SH-SY5Y (cell line): ENCODE results near the gene UAP1L1.

Source experiments
- GATA2 ChIP-seq: IDR thresholded peaks from 2 replicates; pipeline ENCODE4 v1.6.1; 2011; ENCODE audit warnings: mild to moderate bottlenecking, low read depth, low read length
- GATA3 ChIP-seq: IDR thresholded peaks from 2 replicates; pipeline ENCODE4 v1.6.1; 2011; ENCODE audit warnings: low read depth, mild to moderate bottlenecking, low read length, moderate library complexity

DNA sequence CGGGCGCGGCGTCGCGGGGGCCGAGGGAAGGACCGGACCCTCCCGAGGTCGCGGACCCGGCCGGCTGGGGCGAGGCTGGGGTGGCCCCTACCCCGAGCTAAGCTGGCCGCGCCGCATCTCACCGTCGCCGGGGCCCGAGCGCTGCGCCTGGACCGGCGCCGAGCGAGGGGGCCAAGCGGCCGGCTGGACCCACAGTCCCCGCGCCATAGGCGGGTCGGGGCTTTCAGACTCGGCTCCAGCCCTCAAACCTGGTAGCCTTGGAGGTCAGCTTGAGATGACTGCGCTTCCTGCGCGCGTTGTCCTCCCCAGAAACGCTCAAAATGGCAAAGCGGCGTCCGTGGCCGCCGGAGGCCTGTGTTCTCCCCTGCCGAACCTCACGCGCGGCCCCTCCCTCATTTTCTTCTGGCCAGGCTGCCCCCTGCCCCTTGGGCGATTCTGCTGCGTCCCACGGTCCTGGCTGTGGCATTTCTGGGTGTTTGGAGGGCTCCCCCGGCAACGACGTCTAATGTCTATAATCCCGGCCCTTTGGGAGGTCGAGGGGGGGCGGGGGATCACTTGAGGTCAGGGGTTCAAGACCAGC lies 52.9 kb downstream of the UAP1L1 start:
- TF ChIP-seq GATA2 (no peak), GATA3 (no peak)
